ENCODE data around the gene PRKCH. TPM values are rescaled to one million over a fixed set of nuclear protein-coding genes. Genes with fewer than 3 reads are reported as not detected.

The PRKCH gene
- total RNA-seq, 1 donor from 2014 or later, result 74.4 TPM

- Histone ChIP-seq H3K9me3 (no peaks in the 10 kb centered on the region), H3K4me3 (no peak overlapping the region), H3K27me3 (no peaks in the 10 kb centered on the region), H3K4me1 (peaks cover 48% of the 10 kb centered on the region), H3K36me3 (no peaks in the 10 kb centered on the region), H3K27ac (no peak overlapping the region)
- no peak for TF ChIP-seq CTCF (IDR thresholded peaks at IDR 0.05)
- ATAC-seq (no peak), DNase-seq (no peak)
- intact Hi-C loops (cut with DNase I), result no loop called here
Observed at GRCh38 chr14:61520576-61520975, 199.2 kb downstream of the PRKCH start.

- H3K36me3 ChIP-seq, result no peaks in the 10 kb centered on the region
- DNase-seq (no peak), ATAC-seq (no peak)
- intact Hi-C loops (cut with DNase I), result no loop called here
- H3K4me1 ChIP-seq, result peaks cover 55% of the 10 kb centered on the region
- no peaks in the 10 kb centered on the region for H3K9me3 ChIP-seq
- no peak overlapping the region for H3K4me3 ChIP-seq
- no peak overlapping the region for H3K27ac ChIP-seq
- TF ChIP-seq CTCF (IDR thresholded peaks at IDR 0.05), result no peak
- no peaks in the 10 kb centered on the region for H3K27me3 ChIP-seq
Observed at GRCh38 chr14:61521773-61522172, 200.4 kb downstream of the PRKCH start.

- DNase-seq, result no peak
- H3K36me3 ChIP-seq, result no peaks in the 10 kb centered on the region
- H3K9me3 ChIP-seq, result no peaks in the 10 kb centered on the region
- intact Hi-C loops (cut with DNase I), result no loop called here
- no peak for TF ChIP-seq CTCF (IDR thresholded peaks at IDR 0.05)
- peak overlapping the region; percentile 77 for H3K27ac ChIP-seq
- no peak for ATAC-seq
- no peaks in the 10 kb centered on the region for H3K27me3 ChIP-seq
- peaks cover 51% of the 10 kb centered on the region for H3K4me1 ChIP-seq
- H3K4me3 ChIP-seq, result no peak overlapping the region
Observed at GRCh38 chr14:61523751-61524150, 202.4 kb downstream of the PRKCH start.

- Histone ChIP-seq H3K9me3 (no peaks in the 10 kb centered on the region), H3K27me3 (no peaks in the 10 kb centered on the region), H3K4me3 (no peak overlapping the region), H3K27ac (peak overlapping the region; percentile 77), H3K4me1 (peaks cover 51% of the 10 kb centered on the region), H3K36me3 (no peaks in the 10 kb centered on the region)
- ATAC-seq (peak; percentile 26), DNase-seq (no peak)
- intact Hi-C loops (cut with DNase I), result no loop called here
- no peak for TF ChIP-seq CTCF (IDR thresholded peaks at IDR 0.05)
Observed at GRCh38 chr14:61524211-61524806, 202.9 kb downstream of the PRKCH start.

- Histone ChIP-seq H3K36me3 (no peaks in the 10 kb centered on the region), H3K4me1 (peaks cover 51% of the 10 kb centered on the region), H3K27ac (peak overlapping the region; percentile 77), H3K4me3 (no peak overlapping the region), H3K9me3 (no peaks in the 10 kb centered on the region), H3K27me3 (no peaks in the 10 kb centered on the region)
- DNase-seq, result no peak
- ATAC-seq, result no peak
- intact Hi-C loops (cut with DNase I), result no loop called here
- TF ChIP-seq CTCF (IDR thresholded peaks at IDR 0.05), result no peak
Observed at GRCh38 chr14:61524936-61525292, 203.5 kb downstream of the PRKCH start.
